ENCODE data around the gene PPP2R1A.
"Not testable (repeated sequence)": the region's sequence is repeated elsewhere in the genome, so short reads cannot be mapped to it uniquely, and the experiment has no call there.

The PPP2R1A gene

DNA sequence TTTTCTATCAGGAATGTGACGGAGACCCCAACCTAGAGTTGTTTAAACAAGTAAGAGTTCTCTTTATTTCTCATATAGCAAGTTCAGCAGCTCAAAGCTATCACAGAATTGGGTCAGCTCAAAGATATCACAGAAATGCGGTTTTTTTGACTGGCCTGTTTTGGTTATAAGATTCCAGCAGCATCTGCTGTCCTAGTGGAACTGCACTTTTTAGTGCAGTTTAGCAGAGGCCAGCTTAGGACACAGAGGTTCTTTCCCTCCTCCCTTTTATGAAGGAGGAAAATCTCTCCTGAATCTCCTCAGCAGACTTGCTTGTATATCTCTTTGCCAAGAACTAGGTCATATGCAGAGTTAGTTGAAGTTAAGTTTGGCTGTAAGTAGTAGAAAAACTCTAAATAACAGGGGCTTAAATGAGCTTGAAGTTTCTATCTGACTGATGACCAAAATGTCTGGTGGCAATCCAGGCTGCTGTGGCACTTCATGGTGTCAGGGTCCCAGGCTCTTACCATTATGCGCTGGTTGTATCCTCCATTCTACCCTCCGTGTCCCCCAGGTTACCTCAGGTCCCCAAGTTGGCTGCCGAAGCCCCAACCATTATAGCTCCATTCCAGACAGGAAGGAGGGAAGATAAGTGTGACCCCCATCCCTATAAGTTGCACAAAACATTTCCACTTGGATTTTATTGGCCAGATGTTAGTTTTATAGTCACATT, 6.6 kb downstream of the PPP2R1A start:
- TF ChIP-seq, protein P1, sequence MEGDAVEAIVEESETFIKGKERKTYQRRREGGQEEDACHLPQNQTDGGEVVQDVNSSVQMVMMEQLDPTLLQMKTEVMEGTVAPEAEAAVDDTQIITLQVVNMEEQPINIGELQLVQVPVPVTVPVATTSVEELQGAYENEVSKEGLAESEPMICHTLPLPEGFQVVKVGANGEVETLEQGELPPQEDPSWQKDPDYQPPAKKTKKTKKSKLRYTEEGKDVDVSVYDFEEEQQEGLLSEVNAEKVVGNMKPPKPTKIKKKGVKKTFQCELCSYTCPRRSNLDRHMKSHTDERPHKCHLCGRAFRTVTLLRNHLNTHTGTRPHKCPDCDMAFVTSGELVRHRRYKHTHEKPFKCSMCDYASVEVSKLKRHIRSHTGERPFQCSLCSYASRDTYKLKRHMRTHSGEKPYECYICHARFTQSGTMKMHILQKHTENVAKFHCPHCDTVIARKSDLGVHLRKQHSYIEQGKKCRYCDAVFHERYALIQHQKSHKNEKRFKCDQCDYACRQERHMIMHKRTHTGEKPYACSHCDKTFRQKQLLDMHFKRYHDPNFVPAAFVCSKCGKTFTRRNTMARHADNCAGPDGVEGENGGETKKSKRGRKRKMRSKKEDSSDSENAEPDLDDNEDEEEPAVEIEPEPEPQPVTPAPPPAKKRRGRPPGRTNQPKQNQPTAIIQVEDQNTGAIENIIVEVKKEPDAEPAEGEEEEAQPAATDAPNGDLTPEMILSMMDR (IDR thresholded peaks at IDR 0.05; ENCODE audit: low read depth, low read length): no peak

GRCh38 chr19:52197964-52198363, 8.1 kb downstream of the PPP2R1A start:
- no peak overlapping the region for H3K27ac ChIP-seq
- no peaks in the 10 kb centered on the region for H3K27me3 ChIP-seq (ENCODE audit: insufficient read depth, low read depth, severe bottlenecking)
- H3K9me3 ChIP-seq (ENCODE audit: severe bottlenecking): no peaks in the 10 kb centered on the region
- H3K4me3 ChIP-seq (ENCODE audit: low read depth, low read length): no peak overlapping the region
- peaks cover 72% of the 10 kb centered on the region for H3K36me3 ChIP-seq
- TF ChIP-seq, protein P1 (IDR thresholded peaks at IDR 0.05; ENCODE audit: low read depth, low read length): no peak
- no peak for DNase-seq

More for the DNA sequence above, 6.6 kb downstream of the PPP2R1A start:
- Histone ChIP-seq H3K9me3 (ENCODE audit: severe bottlenecking) (no peaks in the 10 kb centered on the region), H3K27me3 (ENCODE audit: insufficient read depth, low read depth, severe bottlenecking) (no peaks in the 10 kb centered on the region), H3K4me3 (ENCODE audit: low read depth, low read length) (no peak overlapping the region), H3K36me3 (peaks cover 70% of the 10 kb centered on the region), H3K27ac (no peak overlapping the region)
- no peak for DNase-seq

DNA sequence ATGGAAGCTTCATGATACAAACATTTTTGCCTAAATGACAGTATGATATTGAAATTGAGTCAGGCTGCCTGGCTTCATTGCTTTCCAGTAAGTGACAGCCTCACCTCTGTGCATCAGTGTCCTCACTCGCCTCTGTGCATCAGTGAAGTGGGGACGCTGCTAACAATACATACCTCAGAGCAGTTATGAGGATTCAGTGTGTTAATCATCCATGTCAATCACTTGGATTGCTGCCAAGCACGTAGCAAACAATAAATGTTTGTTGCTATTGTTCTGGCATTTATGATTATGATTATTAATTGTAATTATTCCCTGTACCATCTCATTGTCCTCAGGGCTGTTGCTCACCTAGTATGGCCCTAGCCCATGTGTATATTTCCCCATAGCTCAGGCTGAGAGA, 8.8 kb downstream of the PPP2R1A start:
- TF ChIP-seq, protein P1 (IDR thresholded peaks at IDR 0.05; ENCODE audit: low read depth, low read length): no peak
- Histone ChIP-seq H3K36me3 (peaks cover 72% of the 10 kb centered on the region), H3K9me3 (ENCODE audit: severe bottlenecking) (no peaks in the 10 kb centered on the region), H3K27me3 (ENCODE audit: insufficient read depth, low read depth, severe bottlenecking) (no peaks in the 10 kb centered on the region), H3K27ac (no peak overlapping the region), H3K4me3 (ENCODE audit: low read depth, low read length) (no peak overlapping the region)
- DNase-seq: no peak

DNA sequence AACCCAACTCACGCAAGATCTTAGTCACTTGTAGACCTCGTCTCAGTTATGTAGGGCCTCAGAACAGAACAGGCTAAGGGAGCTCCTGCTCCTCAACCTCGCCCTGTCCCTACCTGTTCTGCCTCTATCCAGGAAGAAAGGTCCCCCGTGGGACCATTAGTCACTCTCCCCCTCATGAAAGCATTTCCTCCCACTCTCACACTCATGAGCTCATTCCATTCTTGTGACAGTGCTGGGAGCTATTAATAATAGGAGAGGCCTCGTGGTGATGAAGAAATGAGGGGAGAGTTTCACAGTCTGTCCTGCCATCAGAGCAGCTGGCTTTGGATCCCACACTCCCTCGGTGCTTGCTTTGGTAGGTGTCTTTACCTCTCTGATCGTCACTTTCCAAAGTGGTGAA, 10.2 kb downstream of the PPP2R1A start:
- Histone ChIP-seq H3K9me3 (ENCODE audit: severe bottlenecking) (no peaks in the 10 kb centered on the region), H3K4me3 (ENCODE audit: low read depth, low read length) (no peak overlapping the region), H3K27ac (no peak overlapping the region), H3K27me3 (ENCODE audit: insufficient read depth, low read depth, severe bottlenecking) (no peaks in the 10 kb centered on the region), H3K36me3 (peaks cover 75% of the 10 kb centered on the region)
- DNase-seq: no peak
- TF ChIP-seq, protein P1 (IDR thresholded peaks at IDR 0.05; ENCODE audit: low read depth, low read length): no peak

GRCh38 chr19:52200755-52201391, 11.0 kb downstream of the PPP2R1A start:
- not testable (repeated sequence) for H3K27ac ChIP-seq; H3K4me3 ChIP-seq (ENCODE audit: low read depth, low read length); H3K9me3 ChIP-seq (ENCODE audit: severe bottlenecking); DNase-seq; H3K27me3 ChIP-seq (ENCODE audit: insufficient read depth, low read depth, severe bottlenecking)
- peaks cover 75% of the 10 kb centered on the region for H3K36me3 ChIP-seq

- no peaks in the 10 kb centered on the region for H3K27me3 ChIP-seq (ENCODE audit: insufficient read depth, low read depth, severe bottlenecking)
- no peak overlapping the region for H3K4me3 ChIP-seq (ENCODE audit: low read depth, low read length)
- TF ChIP-seq, protein P1 (IDR thresholded peaks at IDR 0.05; ENCODE audit: low read depth, low read length): no peak
- H3K9me3 ChIP-seq (ENCODE audit: severe bottlenecking): no peaks in the 10 kb centered on the region
- H3K36me3 ChIP-seq: peaks cover 92% of the 10 kb centered on the region
- DNase-seq: no peak
- H3K27ac ChIP-seq: no peak overlapping the region
Observed at GRCh38 chr19:52206481-52206880, 16.6 kb downstream of the PPP2R1A start.

Data from WERI-Rb-1 (cell line).